ENCODE measurements around the gene PI4KB.

Gene PI4KB

GRCh38 chr1:151346082-151346768 is 19.0 kb upstream of the PI4KB start:
- no peak for DNase-seq

GRCh38 chr1:151344291-151344690 is 17.1 kb upstream of the PI4KB start:
- peak; percentile 46 to 67 for DNase-seq

- DNase-seq = no peak
Measured at GRCh38 chr1:151343587-151343986, 16.4 kb upstream of the PI4KB start.

- DNase-seq = no peak
Measured at GRCh38 chr1:151342569-151342968, 15.4 kb upstream of the PI4KB start.

GRCh38 chr1:151342021-151342420 is 14.8 kb upstream of the PI4KB start:
- DNase-seq = no peak

- peak; percentile 80 to 84 for DNase-seq
Measured at GRCh38 chr1:151340870-151341754, 13.9 kb upstream of the PI4KB start.

GRCh38 chr1:151336556-151336955 is 9.3 kb upstream of the PI4KB start:
- peak; percentile 64 to 75 for DNase-seq

GRCh38 chr1:151334822-151335221 is 7.6 kb upstream of the PI4KB start:
- no peak for DNase-seq

- DNase-seq = no peak
Measured at GRCh38 chr1:151327903-151328674, 873 bp upstream of the PI4KB start.

- peak; percentile 86 to 92 for DNase-seq
Measured at GRCh38 chr1:151326619-151327222, 495 bp downstream of the PI4KB start.

- DNase-seq = no peak
Measured at GRCh38 chr1:151325646-151326429, 1.4 kb downstream of the PI4KB start.

- peak; percentile 61 to 77 for DNase-seq
Measured at GRCh38 chr1:151325231-151325630, 2.0 kb downstream of the PI4KB start.

- DNase-seq = no peak
Measured at GRCh38 chr1:151324390-151324930, 2.8 kb downstream of the PI4KB start.

- DNase-seq = no peak
Measured at GRCh38 chr1:151318975-151319374, 8.2 kb downstream of the PI4KB start.

- no peak for DNase-seq
Measured at GRCh38 chr1:151315565-151316235, 11.5 kb downstream of the PI4KB start.

- no peak for DNase-seq
Measured at GRCh38 chr1:151314137-151314875, 12.9 kb downstream of the PI4KB start.

GRCh38 chr1:151313501-151313900 is 13.7 kb downstream of the PI4KB start:
- no peak for DNase-seq

GRCh38 chr1:151312826-151313225 is 14.4 kb downstream of the PI4KB start:
- no peak for DNase-seq

GRCh38 chr1:151312411-151312810 is 14.8 kb downstream of the PI4KB start:
- no peak for DNase-seq

Measured in inflammatory macrophage (primary cell).